Fibroblast of pulmonary artery (primary cell): Measurements from ENCODE around the gene BDP1.
A peak's percentile ranks its signal among the peaks of the same experiment; 100 is the strongest.
"Not testable (repeated sequence)": the region's sequence is repeated elsewhere in the genome, so short reads cannot be mapped to it uniquely, and the experiment has no call there.

Source experiments
- DNase-seq: peaks from one replicate; pipeline ENCODE4 v3.0.0-alpha.2; 2010; ENCODE audit warnings: low read depth
- H3K4me3 ChIP-seq: replicated peaks from 2 replicates; pipeline ENCODE4 v1.5.1; 2011; ENCODE audit warnings: low read depth, mild to moderate bottlenecking, control low read depth, low read length, moderate library complexity
- TF ChIP-seq, protein P1 (sequence below): IDR thresholded peaks from 2 replicates; pipeline ENCODE4 v1.5.1; 2011; ENCODE audit warnings: mild to moderate bottlenecking, control low read depth, low read length, inconsistent platforms; ENCODE audit errors: missing control alignments

Gene BDP1

GRCh38 chr5:71503536-71503935 is 48.1 kb downstream of the BDP1 start:
- no peak overlapping the region for H3K4me3 ChIP-seq

GRCh38 chr5:71522151-71522550 is 66.7 kb downstream of the BDP1 start:
- TF ChIP-seq, protein P1, sequence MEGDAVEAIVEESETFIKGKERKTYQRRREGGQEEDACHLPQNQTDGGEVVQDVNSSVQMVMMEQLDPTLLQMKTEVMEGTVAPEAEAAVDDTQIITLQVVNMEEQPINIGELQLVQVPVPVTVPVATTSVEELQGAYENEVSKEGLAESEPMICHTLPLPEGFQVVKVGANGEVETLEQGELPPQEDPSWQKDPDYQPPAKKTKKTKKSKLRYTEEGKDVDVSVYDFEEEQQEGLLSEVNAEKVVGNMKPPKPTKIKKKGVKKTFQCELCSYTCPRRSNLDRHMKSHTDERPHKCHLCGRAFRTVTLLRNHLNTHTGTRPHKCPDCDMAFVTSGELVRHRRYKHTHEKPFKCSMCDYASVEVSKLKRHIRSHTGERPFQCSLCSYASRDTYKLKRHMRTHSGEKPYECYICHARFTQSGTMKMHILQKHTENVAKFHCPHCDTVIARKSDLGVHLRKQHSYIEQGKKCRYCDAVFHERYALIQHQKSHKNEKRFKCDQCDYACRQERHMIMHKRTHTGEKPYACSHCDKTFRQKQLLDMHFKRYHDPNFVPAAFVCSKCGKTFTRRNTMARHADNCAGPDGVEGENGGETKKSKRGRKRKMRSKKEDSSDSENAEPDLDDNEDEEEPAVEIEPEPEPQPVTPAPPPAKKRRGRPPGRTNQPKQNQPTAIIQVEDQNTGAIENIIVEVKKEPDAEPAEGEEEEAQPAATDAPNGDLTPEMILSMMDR = no peak
- no peak overlapping the region for H3K4me3 ChIP-seq
- no peak for DNase-seq

More at GRCh38 chr5:71503536-71503935, 48.1 kb downstream of the BDP1 start:
- no peak for DNase-seq
- TF ChIP-seq, protein P1 = no peak

DNA sequence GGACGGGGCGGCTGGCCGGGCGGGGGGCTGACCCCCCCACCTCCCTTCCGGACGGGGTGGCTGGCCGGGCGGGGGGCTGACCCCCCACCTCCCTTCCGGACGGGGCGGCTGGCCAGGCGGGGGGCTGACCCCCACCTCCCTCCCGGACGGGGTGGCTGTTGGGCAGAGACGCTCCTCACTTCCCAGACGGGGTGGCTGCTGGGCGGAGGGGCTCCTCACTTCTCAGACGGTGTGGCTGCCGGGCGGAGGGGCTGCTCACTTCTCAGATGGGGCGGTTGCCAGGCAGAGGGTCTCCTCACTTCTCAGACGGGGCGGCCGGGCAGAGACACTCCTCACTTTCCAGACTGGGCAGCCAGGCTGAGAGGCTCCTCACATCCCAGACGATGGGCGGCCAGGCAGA is 70.2 kb downstream of the BDP1 start:
- H3K4me3 ChIP-seq, DNase-seq: not testable (repeated sequence)

DNA sequence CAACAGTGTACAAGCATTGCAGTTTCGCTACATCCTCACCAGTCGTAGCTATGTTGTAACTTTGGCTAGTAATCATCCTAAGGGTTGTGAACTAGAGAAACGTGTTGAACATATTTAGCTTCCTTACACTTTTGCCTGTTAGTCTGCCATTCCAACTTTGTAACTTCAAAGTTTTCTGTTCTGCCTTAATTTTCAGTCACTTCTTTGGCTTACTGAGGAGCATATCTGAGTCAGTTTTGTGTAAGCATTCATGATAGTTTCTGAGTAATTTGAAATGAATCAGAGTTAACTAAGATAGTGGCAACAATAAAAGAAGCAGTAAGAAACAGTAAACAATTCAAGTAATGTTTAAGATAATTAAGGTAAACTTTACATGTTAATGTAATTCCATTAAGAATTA is 72.8 kb downstream of the BDP1 start:
- DNase-seq = no peak
- H3K4me3 ChIP-seq = no peak overlapping the region
- TF ChIP-seq, protein P1 = no peak

DNA sequence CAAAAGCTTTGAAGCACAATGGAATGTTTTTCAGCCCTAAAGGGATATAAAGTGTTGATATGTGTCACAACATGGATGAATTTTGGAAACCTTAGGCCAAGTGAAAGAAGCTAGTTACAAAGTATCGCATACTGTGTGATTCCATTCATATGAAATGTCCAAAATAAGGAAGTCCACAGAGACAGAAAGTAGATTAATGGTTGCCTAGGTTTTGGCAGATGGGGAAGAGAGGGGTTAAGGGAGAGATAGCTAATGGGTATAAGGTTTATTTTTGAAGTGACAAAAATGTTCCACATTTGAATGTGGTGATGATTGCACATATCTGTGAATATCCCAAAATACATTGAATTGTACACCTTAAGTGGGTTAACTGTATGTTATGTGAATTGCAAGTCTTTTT is 74.2 kb downstream of the BDP1 start:
- TF ChIP-seq, protein P1 = no peak
- DNase-seq = no peak
- H3K4me3 ChIP-seq = no peak overlapping the region

GRCh38 chr5:71533142-71533541 is 77.7 kb downstream of the BDP1 start:
- H3K4me3 ChIP-seq = no peak overlapping the region
- TF ChIP-seq, protein P1 = no peak
- DNase-seq = peak; percentile 53

DNA sequence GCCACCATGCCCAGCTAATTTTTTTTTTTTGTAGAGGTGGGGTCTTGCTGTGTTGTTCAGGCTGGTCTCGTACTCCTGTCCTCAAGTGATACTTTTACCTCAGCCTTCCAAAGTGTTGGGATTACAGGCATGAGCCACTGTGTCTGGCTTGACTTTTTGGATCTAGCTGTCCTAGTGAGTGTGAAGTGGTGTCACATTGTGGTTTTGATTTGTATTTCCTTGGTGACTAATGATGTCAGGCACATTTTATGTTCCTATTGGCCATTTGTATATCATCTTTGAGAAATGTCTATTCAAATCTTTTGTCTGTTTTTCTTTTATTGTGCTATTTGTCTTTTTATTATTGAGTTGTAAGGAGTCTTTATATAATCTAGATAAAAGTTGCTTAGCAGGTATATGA is 78.2 kb downstream of the BDP1 start:
- TF ChIP-seq, protein P1 = no peak
- H3K4me3 ChIP-seq = no peak overlapping the region
- peak; percentile 56 for DNase-seq
